Measurements from ENCODE around the gene EFCAB10.

EFCAB10 gene

GRCh38 chr7:105621617-105622016 lies 40.3 kb upstream of the EFCAB10 start:
- TF ChIP-seq, protein P1, sequence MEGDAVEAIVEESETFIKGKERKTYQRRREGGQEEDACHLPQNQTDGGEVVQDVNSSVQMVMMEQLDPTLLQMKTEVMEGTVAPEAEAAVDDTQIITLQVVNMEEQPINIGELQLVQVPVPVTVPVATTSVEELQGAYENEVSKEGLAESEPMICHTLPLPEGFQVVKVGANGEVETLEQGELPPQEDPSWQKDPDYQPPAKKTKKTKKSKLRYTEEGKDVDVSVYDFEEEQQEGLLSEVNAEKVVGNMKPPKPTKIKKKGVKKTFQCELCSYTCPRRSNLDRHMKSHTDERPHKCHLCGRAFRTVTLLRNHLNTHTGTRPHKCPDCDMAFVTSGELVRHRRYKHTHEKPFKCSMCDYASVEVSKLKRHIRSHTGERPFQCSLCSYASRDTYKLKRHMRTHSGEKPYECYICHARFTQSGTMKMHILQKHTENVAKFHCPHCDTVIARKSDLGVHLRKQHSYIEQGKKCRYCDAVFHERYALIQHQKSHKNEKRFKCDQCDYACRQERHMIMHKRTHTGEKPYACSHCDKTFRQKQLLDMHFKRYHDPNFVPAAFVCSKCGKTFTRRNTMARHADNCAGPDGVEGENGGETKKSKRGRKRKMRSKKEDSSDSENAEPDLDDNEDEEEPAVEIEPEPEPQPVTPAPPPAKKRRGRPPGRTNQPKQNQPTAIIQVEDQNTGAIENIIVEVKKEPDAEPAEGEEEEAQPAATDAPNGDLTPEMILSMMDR (IDR thresholded peaks at IDR 0.05; ENCODE audit: low read depth, low read length, missing control alignments): no peak
- DNase-seq: no peak
- Histone ChIP-seq H3K27me3 (replicated peaks) (no peaks in the 10 kb centered on the region), H3K27ac (no peak overlapping the region), H3K36me3 (replicated peaks) (no peaks in the 10 kb centered on the region), H3K4me3 (ENCODE audit: low read depth, low read length) (no peak overlapping the region)
- in situ Hi-C loops (cut with HindIII; ENCODE audit: low pct_ligation_motif_present, low sequenced_read_pairs): no loop called here

DNA sequence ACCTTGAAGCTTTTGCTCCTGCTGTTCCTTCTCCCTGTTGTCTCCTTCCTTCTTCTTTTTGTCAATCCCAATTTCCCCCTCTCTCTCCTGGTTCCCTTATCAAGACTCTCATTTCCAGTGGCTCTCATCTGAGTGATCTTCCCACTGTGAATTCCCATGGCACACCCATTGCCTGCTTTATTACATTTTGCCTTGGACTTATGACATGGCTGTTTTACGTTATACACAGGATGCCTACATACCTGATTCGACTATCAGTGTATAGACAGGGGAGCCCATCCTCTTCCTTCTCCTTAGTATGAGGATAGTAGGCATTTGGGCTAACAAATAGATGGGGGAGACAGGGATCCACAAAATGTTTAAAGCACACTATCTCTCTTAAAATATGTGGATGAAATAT lies 39.9 kb upstream of the EFCAB10 start:
- in situ Hi-C loops (cut with HindIII; ENCODE audit: low pct_ligation_motif_present, low sequenced_read_pairs): no loop called here
- no peak for DNase-seq
- no peaks in the 10 kb centered on the region for H3K36me3 ChIP-seq (replicated peaks)
- no peak overlapping the region for H3K27ac ChIP-seq
- TF ChIP-seq, protein P1 (IDR thresholded peaks at IDR 0.05; ENCODE audit: low read depth, low read length, missing control alignments): no peak
- H3K4me3 ChIP-seq (ENCODE audit: low read depth, low read length): no peak overlapping the region
- H3K27me3 ChIP-seq (replicated peaks): no peaks in the 10 kb centered on the region

DNA sequence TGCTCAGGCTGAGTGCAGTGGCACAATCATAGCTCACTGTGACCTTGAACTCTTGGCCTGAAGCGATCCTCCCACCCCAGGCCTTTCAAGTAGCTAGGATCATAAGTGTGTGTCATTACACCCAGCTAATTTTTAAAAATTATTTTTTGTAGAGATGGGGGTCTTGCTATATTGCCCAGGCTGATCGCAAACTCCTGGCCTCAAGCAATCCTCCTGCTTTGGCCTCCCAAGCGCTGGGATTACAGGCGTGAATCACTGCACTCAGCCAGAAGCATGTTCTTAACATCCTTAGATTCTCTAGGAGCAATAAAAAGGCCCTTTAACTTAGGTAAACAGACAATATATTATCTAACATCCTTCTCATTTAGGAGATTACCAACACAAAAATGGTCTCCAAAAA lies 38.3 kb upstream of the EFCAB10 start:
- in situ Hi-C loops (cut with HindIII; ENCODE audit: low pct_ligation_motif_present, low sequenced_read_pairs): no loop called here

DNA sequence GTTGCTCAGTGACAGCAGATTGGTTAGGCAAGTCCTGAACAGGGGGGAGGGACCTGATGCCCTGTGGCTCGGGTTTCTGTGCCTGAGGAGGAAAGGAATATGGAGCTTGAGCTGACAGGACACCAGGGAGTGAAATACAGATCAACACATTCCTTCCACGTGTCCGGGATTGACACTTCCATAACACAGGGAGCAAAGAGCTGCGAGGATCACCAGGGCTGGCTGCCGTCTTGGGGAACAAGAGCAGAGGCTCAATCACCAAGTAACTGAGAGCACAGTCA lies 36.7 kb upstream of the EFCAB10 start:
- Histone ChIP-seq H3K36me3 (replicated peaks) (peaks cover 3% of the 10 kb centered on the region), H3K27me3 (replicated peaks) (no peaks in the 10 kb centered on the region), H3K27ac (no peak overlapping the region), H3K4me3 (ENCODE audit: low read depth, low read length) (no peak overlapping the region)
- in situ Hi-C loops (cut with HindIII; ENCODE audit: low pct_ligation_motif_present, low sequenced_read_pairs): no loop called here
- TF ChIP-seq, protein P1 (IDR thresholded peaks at IDR 0.05; ENCODE audit: low read depth, low read length, missing control alignments): no peak
- no peak for DNase-seq

More for the DNA sequence above, 38.3 kb upstream of the EFCAB10 start:
- Histone ChIP-seq H3K27me3 (replicated peaks) (no peaks in the 10 kb centered on the region), H3K4me3 (ENCODE audit: low read depth, low read length) (no peak overlapping the region), H3K36me3 (replicated peaks) (no peaks in the 10 kb centered on the region), H3K27ac (no peak overlapping the region)
- no peak for DNase-seq
- TF ChIP-seq, protein P1 (IDR thresholded peaks at IDR 0.05; ENCODE audit: low read depth, low read length, missing control alignments): no peak

DNA sequence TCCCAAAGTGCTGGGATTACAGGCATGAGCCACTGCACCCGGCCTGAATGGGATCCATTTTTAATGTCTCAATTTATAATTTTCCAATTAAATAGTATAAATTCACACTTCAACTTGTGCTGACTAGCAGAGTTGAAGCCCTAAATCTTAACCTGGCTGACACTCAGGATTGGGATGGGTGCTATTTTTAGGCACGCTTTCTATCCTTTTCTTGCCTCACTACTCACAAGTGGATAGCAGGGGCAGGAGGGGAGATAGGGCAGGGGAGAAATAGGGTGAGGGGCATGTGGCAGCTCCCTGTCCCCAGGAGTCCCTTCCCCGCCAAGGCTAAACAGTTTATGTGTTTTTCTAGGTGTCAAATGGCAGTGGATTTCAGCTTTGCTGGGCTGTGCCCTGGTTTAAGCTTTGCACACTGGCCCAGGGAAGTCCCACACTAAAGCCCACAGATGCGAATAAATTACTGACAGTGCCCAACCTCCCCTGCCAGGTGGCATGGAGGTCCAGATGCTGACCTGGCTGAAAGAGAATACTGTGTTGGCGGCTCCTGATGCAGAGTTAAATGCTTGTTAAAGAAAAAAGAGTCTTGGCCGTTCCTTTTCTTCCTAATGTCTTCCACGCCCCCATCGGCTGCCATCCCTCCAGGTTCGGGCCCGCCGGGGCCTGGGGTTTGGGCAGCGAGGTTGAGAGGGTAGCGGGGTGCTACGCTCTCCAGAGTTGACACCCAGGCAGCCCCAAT lies 36.2 kb upstream of the EFCAB10 start:
- in situ Hi-C loops (cut with HindIII; ENCODE audit: low pct_ligation_motif_present, low sequenced_read_pairs): no loop called here
- DNase-seq: no peak
- Histone ChIP-seq H3K36me3 (replicated peaks) (peaks cover 3% of the 10 kb centered on the region), H3K27ac (no peak overlapping the region), H3K4me3 (ENCODE audit: low read depth, low read length) (no peak overlapping the region), H3K27me3 (replicated peaks) (no peaks in the 10 kb centered on the region)
- TF ChIP-seq, protein P1 (IDR thresholded peaks at IDR 0.05; ENCODE audit: low read depth, low read length, missing control alignments): no peak

DNA sequence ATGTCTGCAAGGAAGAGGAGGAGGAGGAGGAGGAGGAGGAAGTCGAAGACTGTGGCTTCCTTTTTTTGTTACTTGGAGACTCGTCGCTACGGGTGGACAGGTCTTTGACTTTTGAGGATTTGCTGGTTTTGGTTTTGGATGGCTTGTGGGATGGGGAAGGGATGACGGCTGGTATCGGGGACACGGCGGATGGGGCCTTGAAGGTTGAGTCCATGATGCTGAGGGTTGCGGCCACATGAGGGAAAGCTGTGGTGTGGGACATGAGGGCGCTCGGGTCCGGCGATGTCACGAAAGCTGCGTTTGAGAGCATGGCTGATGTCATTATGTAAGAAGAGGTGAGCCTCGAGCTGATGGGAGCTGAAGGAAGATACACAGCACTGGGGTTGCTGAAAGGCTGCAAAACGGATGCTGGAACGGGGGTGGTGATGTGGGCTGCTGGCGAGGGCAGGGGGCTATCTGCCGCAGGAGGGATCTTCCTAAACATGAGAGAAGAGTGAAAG lies 33.1 kb upstream of the EFCAB10 start:
- H3K36me3 ChIP-seq (replicated peaks): peaks cover 3% of the 10 kb centered on the region

More for the DNA sequence above, 33.1 kb upstream of the EFCAB10 start:
- TF ChIP-seq, protein P1 (IDR thresholded peaks at IDR 0.05; ENCODE audit: low read depth, low read length, missing control alignments): no peak
- Histone ChIP-seq H3K27me3 (replicated peaks) (no peaks in the 10 kb centered on the region), H3K27ac (no peak overlapping the region), H3K4me3 (ENCODE audit: low read depth, low read length) (no peak overlapping the region)
- in situ Hi-C loops (cut with HindIII; ENCODE audit: low pct_ligation_motif_present, low sequenced_read_pairs): no loop called here
- no peak for DNase-seq

Measured in brain microvascular endothelial cell (primary cell).